Fibroblast of skin of left quadriceps (primary cell): ENCODE data around the gene PTPRN2.

Experiments
- DNase-seq, 2 experiments: peaks; one replicate each; pipeline ENCODE4 v3.0.0-alpha.2; 2013; ENCODE audit warnings: low read depth in 2 of 2

PTPRN2 gene

GRCh38 chr7:157621131-157621681 is 966.4 kb downstream of the PTPRN2 start:
- DNase-seq: no peak

GRCh38 chr7:157620616-157621015 is 967.0 kb downstream of the PTPRN2 start:
- DNase-seq: no peak

DNA sequence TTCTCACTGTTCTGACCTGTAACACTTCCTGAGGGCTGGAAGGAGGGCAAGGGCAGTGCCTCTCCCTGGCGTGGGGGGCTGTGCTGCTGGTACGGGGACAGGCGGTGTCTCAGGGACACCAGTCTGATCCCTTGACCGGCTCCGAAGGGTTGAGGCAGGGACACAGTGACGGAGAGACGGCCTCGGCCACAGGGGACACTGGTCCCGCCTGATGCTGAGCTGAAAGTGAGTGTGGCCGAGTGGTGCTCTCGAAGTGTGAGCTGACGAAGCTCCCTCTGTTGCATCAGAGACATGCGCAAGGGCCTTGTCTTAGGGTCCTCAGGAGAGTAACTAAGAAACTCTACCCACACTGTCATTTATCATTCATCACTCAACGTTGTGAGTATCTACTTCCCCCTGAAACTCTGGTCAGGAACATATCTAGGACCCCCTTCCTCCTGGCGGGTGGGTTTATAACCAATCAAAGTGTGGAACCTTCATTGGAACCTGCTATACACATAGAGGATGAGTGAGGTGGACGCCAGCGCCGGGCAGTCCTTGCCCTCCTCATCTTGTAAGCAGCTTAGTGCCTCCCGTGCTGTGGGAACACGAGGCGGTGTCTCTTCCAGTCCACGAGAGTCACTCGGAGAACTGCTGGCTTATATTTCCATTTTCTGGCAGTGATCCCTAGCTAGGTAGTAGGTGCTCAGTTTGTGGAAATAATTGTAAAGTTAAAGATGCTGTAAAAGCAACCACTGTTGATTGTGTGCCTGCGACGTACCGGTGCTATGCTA is 967.7 kb downstream of the PTPRN2 start:
- no peak for DNase-seq

GRCh38 chr7:157618823-157619606 is 968.6 kb downstream of the PTPRN2 start:
- no peak for DNase-seq

DNA sequence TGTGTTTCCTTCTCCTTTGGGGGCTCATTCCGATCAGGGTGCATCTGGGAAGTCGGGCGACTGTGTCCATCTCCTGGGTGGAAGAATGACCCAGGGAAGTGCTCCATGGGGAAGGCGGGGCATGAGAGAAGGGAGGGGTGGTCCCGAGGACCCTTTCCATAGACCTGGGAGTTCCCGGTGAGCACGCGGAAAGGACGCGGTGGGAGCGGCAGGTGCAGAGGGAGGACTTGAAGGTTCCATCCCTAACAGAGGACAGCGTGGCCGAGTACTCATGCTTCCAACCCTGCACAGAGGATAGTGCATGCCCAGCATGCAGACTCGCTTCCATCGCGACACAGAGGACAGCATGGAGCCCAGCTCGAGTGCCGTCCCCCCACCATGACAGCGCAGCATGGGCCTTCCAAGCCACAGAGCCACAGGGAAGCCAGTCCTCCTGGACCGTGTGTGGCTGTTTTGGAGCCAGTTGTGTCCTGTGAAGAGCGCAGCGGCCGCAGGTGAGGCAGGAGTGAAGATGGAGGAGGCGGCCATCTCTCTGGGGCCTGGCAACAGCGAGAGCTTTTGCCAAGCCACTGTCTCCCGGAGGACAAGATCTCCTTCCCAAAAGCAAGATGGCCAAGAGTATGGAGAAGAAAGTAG is 969.4 kb downstream of the PTPRN2 start:
- no peak for DNase-seq

- DNase-seq: no peak
Measured at GRCh38 chr7:157617401-157617800, 970.2 kb downstream of the PTPRN2 start.

DNA sequence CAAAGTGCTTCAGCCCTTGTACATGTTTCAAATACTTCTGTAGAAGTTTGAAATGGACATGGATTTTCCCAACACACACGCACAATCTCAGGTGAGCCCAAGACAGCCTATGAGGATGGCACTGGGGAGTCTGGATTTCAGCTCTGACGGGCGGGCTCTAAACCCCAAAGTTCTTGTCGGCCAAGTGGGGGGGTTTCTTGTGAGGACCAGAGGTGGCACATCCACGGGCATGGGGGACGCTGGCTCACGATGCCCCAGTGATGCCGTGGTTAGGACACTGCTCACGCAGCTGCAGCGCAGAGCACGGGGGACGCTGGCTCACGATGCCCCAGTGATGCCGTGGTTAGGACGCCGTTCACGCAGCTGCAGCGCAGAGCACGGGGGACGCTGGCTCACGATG is 970.7 kb downstream of the PTPRN2 start:
- no peak for DNase-seq

DNA sequence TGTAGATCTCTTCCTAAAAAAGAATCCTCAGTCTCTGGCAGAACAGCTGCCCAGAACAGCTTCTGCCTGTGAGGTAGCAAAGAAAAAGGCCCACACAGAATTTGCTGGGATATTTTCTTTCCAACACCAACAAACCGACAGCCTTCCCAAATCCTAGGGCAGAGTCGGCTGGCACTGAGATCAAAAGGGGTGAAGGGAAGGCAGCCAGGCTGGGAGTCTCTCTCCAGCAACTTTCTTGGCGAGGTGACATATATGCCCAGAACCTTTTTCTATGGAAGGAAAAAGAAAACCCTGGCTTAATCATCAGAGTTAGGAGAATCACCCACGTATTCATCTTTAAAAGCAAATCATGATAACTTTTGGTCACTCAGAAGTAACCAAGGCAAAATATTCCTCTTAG is 971.2 kb downstream of the PTPRN2 start:
- DNase-seq: no peak

GRCh38 chr7:157615852-157616251 is 971.8 kb downstream of the PTPRN2 start:
- no peak for DNase-seq

DNA sequence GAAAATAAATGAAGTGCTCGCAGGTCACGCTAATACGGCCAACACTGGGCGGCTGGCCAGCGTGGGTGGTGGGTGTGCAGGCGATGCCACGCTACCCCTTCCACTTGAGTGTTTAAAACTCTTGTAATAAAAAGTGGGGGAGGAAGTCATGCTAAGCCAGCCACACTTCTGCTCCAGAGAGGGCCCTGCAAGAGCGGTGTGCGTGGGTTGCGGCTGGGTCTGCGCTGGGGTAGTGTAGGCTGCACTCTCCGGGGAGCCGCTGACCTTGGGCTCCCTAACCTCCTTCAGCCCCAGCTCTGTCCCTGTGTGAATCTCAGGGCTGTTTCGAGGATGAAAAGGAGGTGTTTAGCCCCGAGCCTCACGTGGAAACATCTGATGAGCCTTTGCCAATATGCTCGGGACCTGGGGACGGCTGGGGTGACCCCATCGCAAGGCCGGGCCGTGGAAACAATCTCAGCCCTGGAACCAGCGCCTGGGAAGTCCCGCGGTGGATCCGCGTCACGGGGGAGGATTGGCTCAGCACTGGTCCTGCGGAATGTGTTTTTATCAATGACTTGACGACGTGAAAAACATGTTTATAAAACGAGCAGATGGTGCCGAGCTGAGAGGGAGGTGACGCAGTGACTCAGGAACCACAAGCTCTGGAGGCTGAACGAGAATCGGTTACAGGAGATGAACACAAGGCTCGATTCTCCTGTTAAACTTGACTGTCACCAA is 972.4 kb downstream of the PTPRN2 start:
- DNase-seq: no peak

DNA sequence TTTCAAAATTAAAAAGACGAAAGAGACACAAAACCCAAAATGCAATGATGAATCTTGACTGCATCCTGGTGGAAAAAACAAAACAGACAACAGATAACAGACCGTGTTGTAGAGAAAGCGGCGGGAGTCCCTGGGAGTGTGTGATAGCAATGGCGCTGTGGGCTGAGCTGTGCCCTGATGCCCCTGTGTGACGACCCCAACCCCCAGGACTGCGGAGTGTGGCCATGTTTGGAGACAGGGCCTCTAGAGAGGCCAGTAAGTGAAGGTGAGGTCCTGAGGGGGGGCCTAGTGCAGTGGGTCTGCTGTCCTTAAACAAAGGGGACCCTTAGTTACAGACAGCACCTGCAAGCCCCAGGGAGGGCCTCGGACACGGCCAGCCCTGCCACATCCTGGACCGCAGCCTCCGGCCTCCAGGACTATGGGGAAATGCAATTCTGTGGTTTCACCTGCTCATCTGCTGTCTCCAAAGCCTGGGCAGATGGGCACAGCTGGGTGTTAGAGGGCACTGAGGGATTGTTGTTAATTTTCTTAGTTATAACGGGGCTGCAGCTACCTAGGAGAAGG is 973.1 kb downstream of the PTPRN2 start:
- no peak for DNase-seq

DNA sequence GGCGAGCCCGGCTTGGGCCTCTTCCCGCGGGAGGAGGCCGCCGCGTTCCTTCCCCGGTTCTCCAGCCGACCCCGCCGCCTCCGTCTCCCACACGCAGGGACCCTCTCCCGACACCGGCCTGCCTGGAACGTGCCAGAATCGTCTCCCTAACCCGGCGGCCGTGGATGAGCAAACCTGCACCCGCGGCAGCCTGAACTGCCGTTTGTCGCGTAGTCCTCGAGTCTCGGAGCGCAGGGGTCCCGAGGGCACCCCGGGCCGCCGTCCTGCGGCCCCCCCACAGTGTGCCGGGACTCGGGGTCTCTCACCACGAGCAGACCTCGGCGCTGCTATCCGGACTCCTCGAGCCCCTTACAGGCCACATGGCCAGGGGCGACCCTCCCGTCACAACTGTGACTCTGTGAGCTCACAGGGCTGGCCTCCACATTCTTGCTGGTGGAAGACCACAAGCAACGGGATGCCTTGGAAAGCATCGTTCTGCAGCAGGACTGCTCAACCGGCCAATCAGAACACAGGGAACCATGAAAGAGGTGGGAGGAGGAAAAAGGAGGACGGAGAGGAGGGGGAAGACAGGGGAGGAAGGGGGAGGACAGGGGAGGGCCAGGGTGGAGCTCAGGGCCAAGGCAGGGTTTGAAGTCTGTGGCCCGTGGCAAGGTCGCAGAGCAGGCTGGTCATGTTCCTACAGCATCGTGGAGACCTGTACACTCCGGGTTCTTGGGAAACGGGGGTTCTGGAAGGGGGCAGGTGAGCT is 973.9 kb downstream of the PTPRN2 start:
- DNase-seq: no peak

GRCh38 chr7:157612664-157613561 is 974.7 kb downstream of the PTPRN2 start:
- DNase-seq: no peak

DNA sequence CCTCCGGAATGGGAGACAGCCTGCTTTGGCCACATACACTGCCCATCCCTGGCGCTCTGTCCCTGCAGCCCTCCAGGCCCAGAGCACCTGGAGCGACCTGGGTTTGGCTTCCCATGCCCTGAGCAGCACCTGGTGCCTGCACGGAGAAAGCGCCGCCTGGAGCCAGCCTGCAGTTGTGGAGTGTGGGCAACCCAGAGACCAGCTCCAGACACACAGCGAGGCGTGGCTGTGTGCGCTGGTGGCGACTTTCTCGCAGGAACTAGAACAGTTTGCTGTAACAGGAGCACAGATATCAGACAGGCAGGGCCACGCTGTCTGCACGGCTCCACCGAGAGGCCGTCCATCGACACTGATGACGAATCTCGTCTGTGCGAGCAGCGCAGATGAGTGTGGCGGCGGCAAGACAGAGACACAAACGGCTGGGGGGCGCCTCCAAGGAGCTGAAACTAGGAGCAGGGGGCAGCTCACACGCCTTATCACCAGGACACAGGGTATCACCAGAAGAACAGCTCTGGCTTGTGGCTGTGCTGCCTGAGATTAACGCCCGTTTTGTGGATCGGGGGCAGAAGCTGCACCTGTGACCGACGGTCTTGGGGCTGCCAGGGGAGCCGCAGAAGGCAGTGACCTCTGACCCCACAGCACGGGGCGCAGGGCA is 975.5 kb downstream of the PTPRN2 start:
- DNase-seq: no peak

GRCh38 chr7:157611341-157611740 is 976.3 kb downstream of the PTPRN2 start:
- no peak for DNase-seq

DNA sequence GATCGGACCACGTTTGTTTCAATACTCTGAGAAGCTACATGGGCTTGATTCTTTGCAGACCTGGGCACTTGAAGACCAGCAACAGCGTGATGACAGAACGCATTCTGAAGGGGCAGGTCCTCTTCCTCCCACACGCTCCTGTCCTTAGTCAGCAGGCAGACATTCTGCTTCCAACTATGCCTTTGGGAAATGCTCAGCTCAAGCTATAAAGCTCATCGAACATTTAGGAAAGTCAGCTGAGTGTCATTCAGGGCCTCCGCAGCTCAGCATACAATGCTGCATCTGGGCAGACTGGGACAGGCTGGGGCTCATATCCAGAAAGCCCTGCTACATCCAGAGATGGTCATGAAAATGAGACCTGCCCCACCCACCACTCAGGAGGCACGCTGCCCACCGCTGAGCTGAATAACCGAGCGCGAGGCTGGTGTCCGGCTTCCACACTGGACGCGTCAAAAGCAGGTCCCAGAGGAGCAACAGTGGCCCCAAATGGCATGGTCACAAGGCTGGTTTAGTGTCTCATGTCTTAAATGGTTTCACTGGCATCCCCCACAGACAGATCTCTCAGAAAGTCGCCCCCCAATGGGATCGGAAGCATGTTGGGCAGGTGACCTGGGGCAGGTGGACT is 976.8 kb downstream of the PTPRN2 start:
- DNase-seq: no peak

GRCh38 chr7:157609932-157610640 is 977.5 kb downstream of the PTPRN2 start:
- no peak for DNase-seq

DNA sequence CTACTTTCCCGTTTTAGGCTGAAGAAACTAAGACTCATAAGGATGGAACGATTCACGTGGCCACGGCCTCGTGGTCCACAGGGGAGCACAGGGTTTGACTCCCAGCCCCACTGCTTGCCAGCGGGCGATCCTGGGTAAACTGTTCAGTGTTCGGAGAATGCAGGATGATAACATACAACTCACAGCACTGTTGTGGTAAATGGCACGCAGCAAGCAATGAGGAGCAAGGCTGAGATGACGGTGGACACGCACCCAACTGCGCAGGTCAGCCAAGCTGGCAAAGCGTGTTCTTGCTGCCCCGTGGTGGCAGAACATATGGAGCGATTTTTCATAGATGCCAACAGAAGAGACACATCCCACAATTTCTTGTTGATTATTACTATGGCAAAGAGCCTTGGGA is 978.1 kb downstream of the PTPRN2 start:
- no peak for DNase-seq
